Epithelial cell of prostate (primary cell): ENCODE results near the gene C2orf78.
"Not testable (repeated sequence)": the region's sequence is repeated elsewhere in the genome, so short reads cannot be mapped to it uniquely, and the experiment has no call there.

Experiments used
- DNase-seq: peaks from one replicate; pipeline ENCODE4 v3.0.0-alpha.2; 2011; ENCODE audit warnings: low read depth, low spot score
- H3K27ac ChIP-seq: fragments of 450-650 bp; 2 replicates; pipeline ENCODE4 v1.5.1; 2017; ENCODE audit warnings: mild to moderate bottlenecking

The C2orf78 gene

GRCh38 chr2:73779467-73780236 is 4.3 kb upstream of the C2orf78 start, which contains the start of gene DUSP11:
DUSP11 (minus strand) TSS chr2:73780103; CDS start chr2:73779974, 129 bp downstream.
- DNase-seq, result peak; percentile 55
- H3K27ac ChIP-seq, result peak within 1 kb of the TSS; percentile 89

- H3K27ac ChIP-seq, result peak overlapping the region; percentile 89
- no peak for DNase-seq
Measured at GRCh38 chr2:73780237-73780582, 3.8 kb upstream of the C2orf78 start.

GRCh38 chr2:73783402-73783801 is 581 bp upstream of the C2orf78 start:
- DNase-seq, result not testable (repeated sequence)
- peak overlapping the region; percentile 38 for H3K27ac ChIP-seq

- no peak for DNase-seq
- no peak overlapping the region for H3K27ac ChIP-seq
Measured at GRCh38 chr2:73811878-73812277, 27.9 kb downstream of the C2orf78 start.

- H3K27ac ChIP-seq, result no peak overlapping the region
- no peak for DNase-seq
Measured at GRCh38 chr2:73812635-73813034, 28.7 kb downstream of the C2orf78 start.

- no peak for DNase-seq
- no peak overlapping the region for H3K27ac ChIP-seq
Measured at GRCh38 chr2:73818296-73818695, 34.3 kb downstream of the C2orf78 start.

- no peak overlapping the region for H3K27ac ChIP-seq
- DNase-seq, result no peak
Measured at GRCh38 chr2:73821227-73821626, 37.2 kb downstream of the C2orf78 start.

GRCh38 chr2:73821669-73822068 is 37.7 kb downstream of the C2orf78 start:
- DNase-seq, result no peak
- no peak overlapping the region for H3K27ac ChIP-seq

- no peak for DNase-seq
Measured at GRCh38 chr2:73822276-73822675, 38.3 kb downstream of the C2orf78 start.

GRCh38 chr2:73822991-73823390 is 39.0 kb downstream of the C2orf78 start:
- no peak for DNase-seq
- H3K27ac ChIP-seq, result no peak overlapping the region

More at GRCh38 chr2:73822276-73822675, 38.3 kb downstream of the C2orf78 start:
- no peak overlapping the region for H3K27ac ChIP-seq

- DNase-seq, result no peak
Measured at GRCh38 chr2:73823416-73823815, 39.4 kb downstream of the C2orf78 start.

GRCh38 chr2:73823916-73824523 is 40.0 kb downstream of the C2orf78 start:
- peak; percentile 48 for DNase-seq

More at GRCh38 chr2:73823416-73823815, 39.4 kb downstream of the C2orf78 start:
- H3K27ac ChIP-seq, result no peak overlapping the region

GRCh38 chr2:73825408-73825807 is 41.4 kb downstream of the C2orf78 start:
- H3K27ac ChIP-seq, result no peak overlapping the region
- no peak for DNase-seq

More at GRCh38 chr2:73823916-73824523, 40.0 kb downstream of the C2orf78 start:
- no peak overlapping the region for H3K27ac ChIP-seq

GRCh38 chr2:73827018-73827417 is 43.0 kb downstream of the C2orf78 start:
- H3K27ac ChIP-seq, result no peak overlapping the region
- DNase-seq, result no peak

GRCh38 chr2:73827660-73828388 is 43.8 kb downstream of the C2orf78 start:
- peak overlapping the region; percentile 94 for H3K27ac ChIP-seq
- DNase-seq, result no peak

GRCh38 chr2:73828389-73828817 is 44.4 kb downstream of the C2orf78 start:
- H3K27ac ChIP-seq, result peak overlapping the region; percentile 94
- no peak for DNase-seq

- peak within 1 kb of the TSS; percentile 94 for H3K27ac ChIP-seq
- DNase-seq, result peak; percentile 78
Measured at GRCh38 chr2:73828818-73829570, 45.0 kb downstream of the C2orf78 start, which contains the start of gene STAMBP. STAMBP (plus strand) TSS chr2:73828961; CDS start chr2:73830857, 1,896 bp downstream.

GRCh38 chr2:73830871-73831401 is 47.0 kb downstream of the C2orf78 start:
- peak; percentile 94 for DNase-seq
- H3K27ac ChIP-seq, result peak overlapping the region; percentile 94

- H3K27ac ChIP-seq, result no peak overlapping the region
- DNase-seq, result no peak
Measured at GRCh38 chr2:73832930-73833329, 48.9 kb downstream of the C2orf78 start.
